H9 (cell line): ENCODE results near the gene NEDD4. TPM values are rescaled to one million over a fixed set of nuclear protein-coding genes. Genes with fewer than 3 reads are reported as not detected.
A peak's percentile ranks its signal among the peaks of the same experiment; 100 is the strongest.

Experiments used
- DNase-seq: peaks from one replicate; pipeline ENCODE4 v3.0.0-alpha.2; 2017
- H2AFZ ChIP-seq: one replicate; pipeline ENCODE4 v1.6.1; 2013; ENCODE audit warnings: mild to moderate bottlenecking, low read length, control low read depth, moderate library complexity
- H2AK5ac ChIP-seq: 2 replicates; pipeline ENCODE4 v1.6.1; 2013; ENCODE audit warnings: low read length, control low read depth, mixed read lengths; ENCODE audit not compliant: insufficient read length
- H2BK120ac ChIP-seq: one replicate; pipeline ENCODE4 v1.6.1; 2013; ENCODE audit warnings: low read depth, mild to moderate bottlenecking, low read length, control low read depth, inconsistent platforms; ENCODE audit not compliant: poor library complexity, severe bottlenecking
- H2BK12ac ChIP-seq: 2 replicates; pipeline ENCODE4 v1.6.1; 2013; ENCODE audit warnings: low read length, control low read depth, mixed read lengths, low read depth; ENCODE audit not compliant: insufficient read length
- H2BK15ac ChIP-seq: 2 replicates; pipeline ENCODE4 v1.6.1; 2013; ENCODE audit warnings: low read depth, low read length, control low read depth
- H2BK20ac ChIP-seq: one replicate; pipeline ENCODE4 v1.6.1; 2013; ENCODE audit warnings: low read depth, mild to moderate bottlenecking, low read length, control low read depth, inconsistent platforms; ENCODE audit not compliant: poor library complexity, severe bottlenecking
- H2BK5ac ChIP-seq: 2 replicates; pipeline ENCODE4 v1.6.1; 2013; ENCODE audit warnings: low read length, control low read depth, mixed read lengths; ENCODE audit not compliant: insufficient read length
- H3K14ac ChIP-seq: 2 replicates; pipeline ENCODE4 v1.6.1; 2013; ENCODE audit warnings: low read length, control low read depth; ENCODE audit not compliant: insufficient read depth
- H3K18ac ChIP-seq: 2 replicates; pipeline ENCODE4 v1.6.1; 2013; ENCODE audit warnings: low read depth, mild to moderate bottlenecking, mixed read lengths, low read length, control low read depth; ENCODE audit not compliant: insufficient read length
- H3K23ac ChIP-seq: 2 replicates; pipeline ENCODE4 v1.6.1; 2013; ENCODE audit warnings: low read length, control low read depth, mixed read lengths, low read depth; ENCODE audit not compliant: insufficient read length
- H3K23me2 ChIP-seq: 2 replicates; pipeline ENCODE4 v1.6.1; 2013; ENCODE audit warnings: low read depth, mild to moderate bottlenecking, mixed read lengths, low read length, control low read depth; ENCODE audit not compliant: insufficient read length, poor library complexity, severe bottlenecking
- H3K27ac ChIP-seq: 2 replicates; pipeline ENCODE4 v1.5.1; 2013; ENCODE audit warnings: low read length, control low read depth, mixed read lengths, low read depth; ENCODE audit not compliant: insufficient read length
- H3K27me3 ChIP-seq: 2 replicates; pipeline ENCODE4 v1.6.1; 2013; ENCODE audit warnings: low read length, control low read depth, inconsistent platforms; ENCODE audit not compliant: insufficient read depth
- H3K4ac ChIP-seq: 2 replicates; pipeline ENCODE4 v1.6.1; 2013; ENCODE audit warnings: low read depth, mild to moderate bottlenecking, control low read depth, inconsistent platforms, low read length, moderate library complexity
- H3K4me1 ChIP-seq: 2 replicates; pipeline ENCODE4 v1.6.1; 2013; ENCODE audit warnings: low read length, control low read depth, inconsistent platforms; ENCODE audit not compliant: insufficient read depth
- H3K4me2 ChIP-seq: 2 replicates; pipeline ENCODE4 v1.6.1; 2013; ENCODE audit warnings: low read length, control low read depth, mixed read lengths; ENCODE audit not compliant: insufficient read length, insufficient read depth
- H3K56ac ChIP-seq: 2 replicates; pipeline ENCODE4 v1.6.1; 2013; ENCODE audit warnings: low read depth, mild to moderate bottlenecking, mixed read lengths, low read length, control low read depth; ENCODE audit not compliant: insufficient read length
- H3K79me1 ChIP-seq: 2 replicates; pipeline ENCODE4 v1.6.1; 2013; ENCODE audit warnings: low read depth, mild to moderate bottlenecking, moderate library complexity, low read length, control low read depth, inconsistent platforms; ENCODE audit not compliant: insufficient read depth, poor library complexity, severe bottlenecking
- H3K79me2 ChIP-seq: 2 replicates; pipeline ENCODE4 v1.6.1; 2013; ENCODE audit warnings: low read length, control low read depth, inconsistent platforms; ENCODE audit not compliant: insufficient read depth
- H3K9ac ChIP-seq: 2 replicates; pipeline ENCODE4 v1.6.1; 2013; ENCODE audit warnings: low read length, control low read depth, mixed read lengths; ENCODE audit not compliant: insufficient read length; ENCODE audit errors: extremely low read depth
- H3K9me3 ChIP-seq: one replicate; pipeline ENCODE4 v1.6.1; 2013; ENCODE audit warnings: low read depth, low read length, inconsistent platforms; ENCODE audit not compliant: control insufficient read depth
- H3T11ph ChIP-seq: one replicate; pipeline ENCODE4 v1.6.1; 2013; ENCODE audit warnings: mild to moderate bottlenecking, low read length, control low read depth, inconsistent platforms
- H4K20me1 ChIP-seq: one replicate; pipeline ENCODE4 v1.6.1; 2013; ENCODE audit not compliant: control insufficient read depth, insufficient read length, insufficient read depth
- H4K5ac ChIP-seq: 2 replicates; pipeline ENCODE4 v1.6.1; 2013; ENCODE audit warnings: low read depth, mild to moderate bottlenecking, mixed read lengths, low read length, control low read depth; ENCODE audit not compliant: insufficient read length
- H4K8ac ChIP-seq: replicated peaks from 2 replicates; pipeline ENCODE4 v1.6.1; 2013; ENCODE audit warnings: low read length, control low read depth, mixed read lengths, low read depth; ENCODE audit not compliant: insufficient read length
- H4K91ac ChIP-seq: 2 replicates; pipeline ENCODE4 v1.6.1; 2013; ENCODE audit warnings: low read depth, mild to moderate bottlenecking, moderate library complexity, mixed read lengths, low read length, control low read depth; ENCODE audit not compliant: insufficient read length
- H3K27ac Mint-ChIP-seq, 3 experiments: 2 replicates in 2 of 3; 3 replicates in 1 of 3; pipeline ENCODE4 v1.8.0; 2020 to 2021; ENCODE audit warnings: mixed read lengths in 3 of 3, mild to moderate bottlenecking in 1 of 3, moderate library complexity in 1 of 3
- H3K27me3 Mint-ChIP-seq: 2 replicates; pipeline ENCODE4 v1.8.0; 2021; ENCODE audit warnings: low read depth, mild to moderate bottlenecking, moderate library complexity, mixed read lengths
- H3K36me3 Mint-ChIP-seq, 3 experiments: 2 replicates in 2 of 3; 3 replicates in 1 of 3; pipeline ENCODE4 v1.8.0; 2020 to 2021; ENCODE audit warnings: low read depth in 3 of 3, mixed read lengths in 3 of 3; ENCODE audit not compliant: insufficient read depth in 1 of 3
- H3K4me1 Mint-ChIP-seq, 2 experiments: 2 replicates each; pipeline ENCODE4 v1.8.0; 2020; ENCODE audit warnings: mixed read lengths in 2 of 2
- H3K4me3 Mint-ChIP-seq, 2 experiments: 2 replicates in 1 of 2; 3 replicates in 1 of 2; pipeline ENCODE4 v1.8.0; 2020 to 2021; ENCODE audit warnings: mild to moderate bottlenecking in 2 of 2, mixed read lengths in 2 of 2, moderate library complexity in 1 of 2
- H3K9me3 Mint-ChIP-seq, 2 experiments: 2 replicates in 1 of 2; 3 replicates in 1 of 2; pipeline ENCODE4 v1.8.0; 2020; ENCODE audit warnings: mild to moderate bottlenecking in 2 of 2, mixed read lengths in 2 of 2, moderate library complexity in 1 of 2
- WGBS: extraction: QIAGEN DNeasy Blood & Tissue Kit; methylation state at CpG from one replicate; pipeline ENCODE4 v1.1.7; 2013; ENCODE audit warnings: missing lambda C conversion rate, low lambda C conversion rate, mixed read lengths; ENCODE audit not compliant: insufficient read length; ENCODE audit errors: extremely low coverage; 5-methylcytosine and 5-hydroxymethylcytosine counted together
- total RNA-seq: library from RNA; stranded (reverse); gene quantifications from 2 replicates; pipeline ENCODE4 v1.2.1, GENCODE V29; 2021
- TF ChIP-seq, protein P1 (sequence below): fragments of 200-600 bp; sonication (generic); conservative IDR thresholded peaks from 3 replicates; pipeline ENCODE4 v1.8.0; 2021; ENCODE audit warnings: antibody characterized with exemption, mild to moderate bottlenecking

Gene NEDD4
- total RNA-seq, 1 experiment from 2014 or later, result 9.6 TPM

DNA sequence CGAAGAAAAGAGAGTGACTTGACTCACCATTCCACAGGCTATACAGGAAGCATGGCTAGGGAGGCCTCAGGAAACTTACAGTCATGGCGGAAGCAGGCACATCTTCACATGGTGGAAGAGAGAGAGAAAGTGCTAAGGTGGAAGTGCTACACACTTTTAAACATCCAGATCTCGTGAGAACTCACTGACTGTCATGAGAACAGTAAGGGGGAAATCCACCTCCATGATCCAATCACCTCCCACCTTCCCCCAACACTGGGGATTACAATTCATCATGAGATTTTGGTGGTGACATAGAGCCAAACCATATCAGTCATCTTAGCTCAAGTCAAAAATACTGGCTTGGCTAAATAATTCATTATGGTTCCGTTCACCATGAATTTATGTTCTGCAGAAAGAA, 45.3 kb upstream of the NEDD4 start:
- H3T11ph ChIP-seq, result no peak overlapping the region
- WGBS, result no CpG with 5 or more reads among the region's 4 CpGs
- H2BK12ac ChIP-seq, result no peak overlapping the region
- H3K4ac ChIP-seq, result no peak overlapping the region
- H3K4me2 ChIP-seq, result no peak overlapping the region
- no peak overlapping the region for H4K91ac ChIP-seq
- H2BK20ac ChIP-seq, result no peak overlapping the region
- no peaks in the 10 kb centered on the region for H3K36me3 Mint-ChIP-seq
- no peaks in the 10 kb centered on the region for H3K27me3 ChIP-seq
- no peak overlapping the region for H2AK5ac ChIP-seq
- H2AFZ ChIP-seq, result no peak overlapping the region
- no peaks in the 10 kb centered on the region for H3K9me3 ChIP-seq
- no peak overlapping the region for H3K56ac ChIP-seq
- peak overlapping the region in 1 of 3 experiments; percentile 13; a peak in 1 of 7 replicates for H3K27ac Mint-ChIP-seq
- H4K5ac ChIP-seq, result no peak overlapping the region
- H3K27me3 Mint-ChIP-seq, result no peaks in the 10 kb centered on the region; the same call in 1 of the 2 replicates
- H4K8ac ChIP-seq, result no peak overlapping the region
- H3K23me2 ChIP-seq, result no peaks in the 10 kb centered on the region
- no peak overlapping the region for H3K14ac ChIP-seq
- no peak overlapping the region for H2BK120ac ChIP-seq
- no peak overlapping the region for H3K18ac ChIP-seq
- no peaks in the 10 kb centered on the region for H3K79me1 ChIP-seq
- H3K4me1 ChIP-seq, result peaks cover 4% of the 10 kb centered on the region; the same call in 1 of the 2 replicates
- H3K4me3 Mint-ChIP-seq, result no peak overlapping the region
- TF ChIP-seq, protein P1, sequence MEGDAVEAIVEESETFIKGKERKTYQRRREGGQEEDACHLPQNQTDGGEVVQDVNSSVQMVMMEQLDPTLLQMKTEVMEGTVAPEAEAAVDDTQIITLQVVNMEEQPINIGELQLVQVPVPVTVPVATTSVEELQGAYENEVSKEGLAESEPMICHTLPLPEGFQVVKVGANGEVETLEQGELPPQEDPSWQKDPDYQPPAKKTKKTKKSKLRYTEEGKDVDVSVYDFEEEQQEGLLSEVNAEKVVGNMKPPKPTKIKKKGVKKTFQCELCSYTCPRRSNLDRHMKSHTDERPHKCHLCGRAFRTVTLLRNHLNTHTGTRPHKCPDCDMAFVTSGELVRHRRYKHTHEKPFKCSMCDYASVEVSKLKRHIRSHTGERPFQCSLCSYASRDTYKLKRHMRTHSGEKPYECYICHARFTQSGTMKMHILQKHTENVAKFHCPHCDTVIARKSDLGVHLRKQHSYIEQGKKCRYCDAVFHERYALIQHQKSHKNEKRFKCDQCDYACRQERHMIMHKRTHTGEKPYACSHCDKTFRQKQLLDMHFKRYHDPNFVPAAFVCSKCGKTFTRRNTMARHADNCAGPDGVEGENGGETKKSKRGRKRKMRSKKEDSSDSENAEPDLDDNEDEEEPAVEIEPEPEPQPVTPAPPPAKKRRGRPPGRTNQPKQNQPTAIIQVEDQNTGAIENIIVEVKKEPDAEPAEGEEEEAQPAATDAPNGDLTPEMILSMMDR, result no peak
- H3K27ac ChIP-seq, result no peak overlapping the region
- DNase-seq, result no peak
- no peaks in the 10 kb centered on the region for H3K9me3 Mint-ChIP-seq
- no peak overlapping the region for H3K9ac ChIP-seq
- H4K20me1 ChIP-seq, result no peaks in the 10 kb centered on the region
- no peak overlapping the region for H2BK15ac ChIP-seq
- no peak overlapping the region for H3K23ac ChIP-seq
- H2BK5ac ChIP-seq, result no peak overlapping the region
- H3K4me1 Mint-ChIP-seq, result peaks cover 17 to 18% of the 10 kb centered on the region in 2 experiments
- no peaks in the 10 kb centered on the region for H3K79me2 ChIP-seq
